Hypothalamus (tissue), 51 donors: ENCODE measurements around the gene AAMDC.
"Not testable (repeated sequence)": the region's sequence is repeated elsewhere in the genome, so short reads cannot be mapped to it uniquely, and the experiment has no call there.

Source experiments
- DNase-seq, 51 donors: peaks; one replicate each; lab custom pipeline; 2025; lab: John Stamatoyannopoulos, UW

The AAMDC gene

GRCh38 chr11:77883775-77884174 lies 62.8 kb downstream of the AAMDC start:
- DNase-seq, result no peak

- DNase-seq, result no peak
These were observed 63.4 kb downstream of the AAMDC start for GRCh38 chr11:77884186-77884828.

GRCh38 chr11:77884829-77885190 lies 63.9 kb downstream of the AAMDC start:
- no peak for DNase-seq

GRCh38 chr11:77886401-77886800 lies 65.5 kb downstream of the AAMDC start:
- no peak for DNase-seq

GRCh38 chr11:77889045-77889444 lies 68.1 kb downstream of the AAMDC start:
- DNase-seq, result not testable (repeated sequence)

GRCh38 chr11:77890100-77890614 lies 69.2 kb downstream of the AAMDC start:
- not testable (repeated sequence) for DNase-seq

- DNase-seq, result not testable (repeated sequence)
These were observed 69.7 kb downstream of the AAMDC start for GRCh38 chr11:77890619-77891056.

GRCh38 chr11:77891256-77891655 lies 70.3 kb downstream of the AAMDC start:
- DNase-seq, result not testable (repeated sequence)

- not testable (repeated sequence) for DNase-seq
These were observed 70.8 kb downstream of the AAMDC start for GRCh38 chr11:77891703-77892102.

- DNase-seq, result not testable (repeated sequence)
These were observed 74.0 kb downstream of the AAMDC start for GRCh38 chr11:77894949-77895348.

- no peak for DNase-seq
These were observed 87.9 kb downstream of the AAMDC start for GRCh38 chr11:77908835-77909234.

- DNase-seq, result no peak
These were observed 88.3 kb downstream of the AAMDC start for GRCh38 chr11:77909277-77909676.

GRCh38 chr11:77910828-77911227 lies 89.9 kb downstream of the AAMDC start:
- not testable (repeated sequence) for DNase-seq

GRCh38 chr11:77913608-77914306 lies 92.8 kb downstream of the AAMDC start:
- not testable (repeated sequence) for DNase-seq

GRCh38 chr11:77914307-77914791 lies 93.4 kb downstream of the AAMDC start:
- DNase-seq, result not testable (repeated sequence)

GRCh38 chr11:77917713-77918112 lies 96.8 kb downstream of the AAMDC start:
- not testable (repeated sequence) for DNase-seq
